Jurkat, Clone E6-1 (cell line): ENCODE measurements around the gene IL1RL2.

Experiments
- DNase-seq: peaks from one replicate; pipeline ENCODE4 v3.0.0-alpha.2; 2011; ENCODE audit warnings: low read depth, low spot score
- H3K4me3 ChIP-seq: 2 replicates; pipeline ENCODE4 v1.5.1; 2011; ENCODE audit warnings: mild to moderate bottlenecking, low read length, control low read depth, moderate library complexity

Gene IL1RL2

DNA sequence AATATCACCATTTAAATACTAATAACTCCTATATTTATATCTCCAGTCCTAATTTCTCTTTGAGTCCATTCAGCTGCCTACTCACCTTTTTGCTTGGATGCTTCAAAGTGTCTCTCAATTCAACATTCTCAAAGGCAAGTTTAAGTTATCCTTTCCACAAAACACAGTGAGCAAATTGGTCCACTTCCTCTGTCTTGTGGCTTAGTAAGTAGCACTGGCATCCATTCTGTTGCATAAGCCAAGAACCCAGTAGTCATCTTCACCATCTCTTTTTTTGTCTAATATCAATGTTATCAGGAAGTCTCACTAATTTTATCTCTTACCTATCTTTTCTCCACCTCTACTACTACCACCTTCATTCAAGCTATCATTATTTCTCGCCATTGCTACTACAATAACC is 97.2 kb downstream of the IL1RL2 start:
- no peak for DNase-seq
- no peak overlapping the region for H3K4me3 ChIP-seq

DNA sequence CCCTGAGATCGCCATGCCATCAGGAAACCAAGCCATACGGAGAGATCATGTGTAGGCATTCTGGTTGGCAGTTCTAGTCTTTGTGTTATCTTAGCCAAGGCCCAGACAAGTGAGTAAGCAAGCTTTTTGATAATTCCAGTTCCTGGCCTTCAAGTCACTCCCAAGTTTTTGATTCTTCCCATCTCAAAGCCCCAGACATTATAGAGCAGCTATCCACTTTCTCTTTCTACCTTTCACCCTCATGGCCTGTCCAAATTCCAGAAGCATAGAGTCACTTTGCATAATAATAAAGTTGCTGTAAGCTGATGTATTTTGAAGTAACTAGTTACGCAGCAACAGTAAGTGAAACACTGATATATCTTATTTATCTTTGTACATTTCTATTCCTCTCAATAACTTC is 97.8 kb downstream of the IL1RL2 start:
- DNase-seq = no peak
- no peak overlapping the region for H3K4me3 ChIP-seq

DNA sequence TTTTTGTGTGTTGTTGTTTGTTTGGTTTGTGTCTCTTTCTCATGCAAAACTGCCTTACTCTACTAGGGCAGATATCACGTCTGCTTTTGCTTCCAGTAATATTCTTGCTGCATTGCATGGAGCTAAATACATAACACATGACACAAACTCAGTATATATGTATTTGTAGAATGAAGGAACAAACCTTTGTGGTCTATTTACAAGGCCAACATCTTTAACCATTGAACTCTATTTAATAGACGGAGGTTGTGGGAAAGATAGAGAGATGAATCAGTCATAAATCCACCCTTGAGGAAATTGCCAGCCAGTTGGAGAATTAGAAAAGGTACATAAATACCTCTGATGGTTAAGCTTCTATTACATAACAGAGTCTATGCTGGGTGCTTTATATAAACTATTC is 98.5 kb downstream of the IL1RL2 start:
- DNase-seq = no peak
- no peak overlapping the region for H3K4me3 ChIP-seq

DNA sequence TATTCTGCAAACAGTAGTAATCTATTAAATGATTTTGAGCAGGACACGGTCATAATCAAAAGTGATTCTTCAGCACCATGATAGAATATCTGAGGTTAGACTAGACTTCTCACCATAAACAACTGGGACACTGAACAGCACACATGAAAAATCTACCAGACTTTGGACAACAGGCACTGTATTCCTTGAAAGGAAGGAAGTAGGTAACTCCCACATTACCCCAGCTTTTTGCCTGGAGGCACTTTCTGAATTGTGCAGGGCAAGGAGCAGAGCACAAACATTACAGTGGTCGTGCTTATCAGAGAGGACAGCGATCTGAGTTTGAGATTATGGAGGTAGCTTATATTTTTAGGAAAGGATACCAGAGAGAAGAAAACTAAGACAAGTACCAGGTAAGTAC is 99.2 kb downstream of the IL1RL2 start:
- H3K4me3 ChIP-seq = no peak overlapping the region
- no peak for DNase-seq

DNA sequence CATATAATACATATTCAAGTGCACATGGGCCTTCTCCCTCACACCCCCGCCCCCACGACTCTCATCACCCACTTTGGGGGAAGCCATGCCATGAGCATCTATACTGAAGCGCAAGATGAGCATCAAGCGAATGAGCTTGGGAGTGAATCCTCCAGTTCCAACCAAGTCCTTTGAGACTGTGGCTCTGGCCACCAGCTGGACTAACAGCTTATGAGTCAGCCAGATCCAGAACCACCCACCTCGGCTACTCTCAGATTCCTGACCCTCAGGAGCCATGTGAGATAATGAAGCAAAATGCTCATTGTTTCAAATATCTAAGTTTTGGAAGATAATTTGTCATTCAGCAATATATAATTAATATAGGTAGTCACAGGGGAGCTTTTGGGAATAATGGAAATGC is 102.3 kb downstream of the IL1RL2 start:
- no peak for DNase-seq
- no peak overlapping the region for H3K4me3 ChIP-seq
